HEK293 (cell line): ENCODE results near the gene CRABP2.

Source experiments
- FEZF1 ChIP-seq: fragments of 450-650 bp; formaldehyde crosslinking; IDR thresholded peaks from 2 replicates; pipeline ENCODE4 v1.5.1; 2016; ENCODE audit warnings: missing biosample characterization, missing genetic modification characterization
- HOXD13 ChIP-seq: sonication (generic); formaldehyde crosslinking; IDR thresholded peaks from 2 replicates; pipeline ENCODE4 v1.8.0; 2022; ENCODE audit warnings: missing genetic modification reagents, borderline replicate concordance
- KLF10 ChIP-seq: fragments of 450-650 bp; IDR thresholded peaks from 2 replicates; pipeline ENCODE4 v1.5.1; 2018; ENCODE audit warnings: missing biosample characterization, mild to moderate bottlenecking, missing genetic modification characterization
- KLF7 ChIP-seq: fragments of 450-650 bp; formaldehyde crosslinking; IDR thresholded peaks from 2 replicates; pipeline ENCODE4 v1.5.1; 2016; ENCODE audit warnings: missing biosample characterization, missing genetic modification characterization, borderline replicate concordance
- SCRT2 ChIP-seq: fragments of 450-650 bp; formaldehyde crosslinking; IDR thresholded peaks from 2 replicates; pipeline ENCODE4 v1.5.1; 2016; ENCODE audit warnings: missing biosample characterization, missing genetic modification characterization
- SETDB1 ChIP-seq: IDR thresholded peaks from one replicate; pipeline ENCODE4 v1.6.1; 2017; ENCODE audit warnings: mild to moderate bottlenecking, low read length, moderate library complexity, mixed read lengths; ENCODE audit not compliant: insufficient read length
- TCF7L2 ChIP-seq: IDR thresholded peaks from 2 replicates; pipeline ENCODE4 v1.6.1; 2011; ENCODE audit warnings: low read depth, mild to moderate bottlenecking, inconsistent platforms, low read length, moderate library complexity, borderline replicate concordance
- ZBTB7A ChIP-seq: fragments of 450-650 bp; formaldehyde crosslinking; IDR thresholded peaks from 2 replicates; pipeline ENCODE4 v1.5.1; 2016; ENCODE audit warnings: low read depth, missing biosample characterization, missing genetic modification characterization
- ZFP41 ChIP-seq: fragments of 450-650 bp; formaldehyde crosslinking; IDR thresholded peaks from 2 replicates; pipeline ENCODE4 v1.5.1; 2016; ENCODE audit warnings: missing biosample characterization, missing genetic modification characterization, borderline replicate concordance
- ZIC2 ChIP-seq: fragments of 450-650 bp; formaldehyde crosslinking; IDR thresholded peaks from 2 replicates; pipeline ENCODE4 v1.5.1; 2016; ENCODE audit warnings: missing biosample characterization, missing genetic modification characterization
- ZNF121 ChIP-seq: fragments of 450-650 bp; formaldehyde crosslinking; IDR thresholded peaks from 2 replicates; pipeline ENCODE4 v1.5.1; 2016; ENCODE audit warnings: missing biosample characterization, missing genetic modification characterization
- ZNF16 ChIP-seq: fragments of 450-650 bp; formaldehyde crosslinking; IDR thresholded peaks from 2 replicates; pipeline ENCODE4 v1.5.1; 2016; ENCODE audit warnings: low read depth, missing biosample characterization, missing genetic modification characterization
- ZNF174 ChIP-seq: fragments of 450-650 bp; formaldehyde crosslinking; IDR thresholded peaks from 2 replicates; pipeline ENCODE4 v1.5.0; 2017; ENCODE audit warnings: missing biosample characterization, mild to moderate bottlenecking, missing genetic modification characterization
- ZNF184 ChIP-seq: fragments of 450-650 bp; IDR thresholded peaks from 2 replicates; pipeline ENCODE4 v1.5.1; 2018; ENCODE audit warnings: missing biosample characterization, mild to moderate bottlenecking, missing genetic modification characterization
- ZNF221 ChIP-seq: fragments of 450-650 bp; formaldehyde crosslinking; IDR thresholded peaks from 2 replicates; pipeline ENCODE4 v1.5.1; 2017; ENCODE audit warnings: missing biosample characterization, missing genetic modification characterization, borderline replicate concordance
- ZNF404 ChIP-seq: fragments of 450-650 bp; formaldehyde crosslinking; IDR thresholded peaks from 2 replicates; pipeline ENCODE4 v1.5.1; 2017; ENCODE audit warnings: missing biosample characterization, missing genetic modification characterization
- ZNF501 ChIP-seq: fragments of 450-650 bp; formaldehyde crosslinking; IDR thresholded peaks from 2 replicates; pipeline ENCODE4 v1.5.1; 2016; ENCODE audit warnings: missing biosample characterization, missing genetic modification characterization
- ZNF555 ChIP-seq: fragments of 450-650 bp; formaldehyde crosslinking; conservative IDR thresholded peaks from 2 replicates; pipeline ENCODE4 v1.5.1; 2017; ENCODE audit warnings: missing biosample characterization, mild to moderate bottlenecking, missing genetic modification characterization, inconsistent platforms
- ZNF610 ChIP-seq: fragments of 450-650 bp; formaldehyde crosslinking; IDR thresholded peaks from 2 replicates; pipeline ENCODE4 v1.5.1; 2016; ENCODE audit warnings: missing biosample characterization, missing genetic modification characterization, borderline replicate concordance
- ZNF626 ChIP-seq: fragments of 450-650 bp; sonication (Bioruptor Pico); formaldehyde crosslinking; IDR thresholded peaks from 2 replicates; pipeline ENCODE4 v1.5.1; 2018; ENCODE audit warnings: missing biosample characterization, missing genetic modification characterization, inconsistent platforms
- ZNF658 ChIP-seq: fragments of 450-650 bp; formaldehyde crosslinking; IDR thresholded peaks from 2 replicates; pipeline ENCODE4; 2016; ENCODE audit warnings: missing biosample characterization, missing genetic modification characterization
- ZNF670 ChIP-seq: fragments of 450-650 bp; formaldehyde crosslinking; IDR thresholded peaks from 2 replicates; pipeline ENCODE4 v1.5.1; 2016; ENCODE audit warnings: missing biosample characterization, missing genetic modification characterization, low read depth
- ZNF837 ChIP-seq: fragments of 450-650 bp; formaldehyde crosslinking; IDR thresholded peaks from 2 replicates; pipeline ENCODE4 v1.5.1; 2016; ENCODE audit warnings: missing biosample characterization, missing genetic modification characterization
- ZNF843 ChIP-seq: fragments of 450-650 bp; formaldehyde crosslinking; IDR thresholded peaks from 2 replicates; pipeline ENCODE4 v1.5.1; 2016; ENCODE audit warnings: missing biosample characterization, missing genetic modification characterization
- ZSCAN16 ChIP-seq: fragments of 450-650 bp; formaldehyde crosslinking; IDR thresholded peaks from 2 replicates; pipeline ENCODE4 v1.5.1; 2016; ENCODE audit warnings: missing biosample characterization, missing genetic modification characterization
- TF ChIP-seq, protein P1 (sequence below): fragments of 450-650 bp; formaldehyde crosslinking; IDR thresholded peaks from 2 replicates; pipeline ENCODE4 v1.5.1; 2016; ENCODE audit warnings: missing biosample characterization, missing genetic modification characterization
- TF ChIP-seq, protein P2 (sequence below): fragments of 450-650 bp; formaldehyde crosslinking; IDR thresholded peaks from 2 replicates; pipeline ENCODE4 v1.5.1; 2016; ENCODE audit warnings: missing biosample characterization, missing genetic modification characterization
- TF ChIP-seq, protein P3 (sequence below): fragments of 450-650 bp; formaldehyde crosslinking; IDR thresholded peaks from 2 replicates; pipeline ENCODE4 v1.5.1; 2017; ENCODE audit warnings: missing biosample characterization, missing genetic modification characterization
- TF ChIP-seq, protein P4 (sequence below): fragments of 450-650 bp; formaldehyde crosslinking; conservative IDR thresholded peaks from 2 replicates; pipeline ENCODE4 v1.5.1; 2016; ENCODE audit warnings: low read depth, missing biosample characterization, missing genetic modification characterization
- TF ChIP-seq, protein P5 (sequence below): fragments of 450-650 bp; formaldehyde crosslinking; IDR thresholded peaks from 2 replicates; pipeline ENCODE4 v1.5.1; 2017; ENCODE audit warnings: missing biosample characterization, mild to moderate bottlenecking, missing genetic modification characterization, moderate library complexity

Gene CRABP2

DNA sequence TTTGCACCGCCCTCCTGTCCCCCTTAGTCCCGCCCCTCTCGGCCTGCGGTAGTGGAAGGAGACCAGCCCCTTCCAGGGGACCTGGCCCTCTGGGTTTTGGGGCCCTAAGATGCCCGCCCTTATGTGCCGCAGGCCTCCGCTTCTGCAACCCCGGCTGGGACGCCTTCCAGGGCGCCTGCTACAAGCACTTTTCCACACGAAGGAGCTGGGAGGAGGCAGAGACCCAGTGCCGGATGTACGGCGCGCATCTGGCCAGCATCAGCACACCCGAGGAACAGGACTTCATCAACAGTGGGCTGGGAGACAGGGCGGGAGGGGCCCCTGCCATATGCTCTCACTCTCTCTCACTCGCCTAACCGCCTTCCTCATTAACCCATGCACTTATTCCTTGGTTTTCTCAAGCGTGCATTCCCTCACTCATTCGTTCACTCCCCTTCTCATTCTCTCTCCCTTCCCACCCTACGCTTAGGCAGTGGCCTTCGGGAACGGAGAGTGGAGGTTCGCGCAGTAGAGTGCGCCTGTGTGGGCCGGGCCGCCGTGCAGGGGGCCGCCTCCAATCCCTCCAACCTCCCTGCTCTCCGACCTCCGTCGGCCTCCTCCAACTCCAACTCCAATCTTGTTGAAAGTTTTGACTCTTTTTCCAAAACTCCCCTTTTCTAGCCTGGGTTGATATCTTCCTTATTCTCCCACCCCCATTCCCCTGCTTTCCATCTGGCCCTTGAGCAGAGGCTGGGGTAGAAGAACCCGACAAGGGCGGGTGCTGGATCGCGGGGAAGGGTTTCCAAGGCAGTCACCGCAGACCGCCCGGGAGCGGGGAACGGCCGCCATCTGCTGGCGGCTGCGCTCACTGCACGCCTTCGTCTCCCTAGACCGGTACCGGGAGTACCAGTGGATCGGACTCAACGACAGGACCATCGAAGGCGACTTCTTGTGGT lies 48.3 kb downstream of the CRABP2 start (continued):
- TF ChIP-seq ZNF626 (tag by site-specific recombination) (no peak), SCRT2 (tag by site-specific recombination) (no peak), ZNF184 (no peak), ZNF610 (tag by site-specific recombination) (no peak), ZNF837 (tag by site-specific recombination) (no peak), FEZF1 (tag by site-specific recombination) (no peak), ZNF174 (tag by site-specific recombination) (no peak), HOXD13 (CRISPR knock-in tag) (no peak), ZNF121 (tag by site-specific recombination) (no peak), ZFP41 (tag by site-specific recombination) (no peak), ZBTB7A (tag by site-specific recombination) (no peak), ZNF843 (tag by site-specific recombination) (no peak), KLF7 (no peak), ZNF658 (no peak), ZSCAN16 (tag by site-specific recombination) (no peak), ZNF501 (no peak), ZIC2 (tag by site-specific recombination) (no peak), TCF7L2 (no peak), ZNF555 (tag by site-specific recombination) (no peak), KLF10 (tag by site-specific recombination) (no peak), SETDB1 (no peak), ZNF16 (tag by site-specific recombination) (no peak), ZNF404 (no peak), ZNF221 (no peak), ZNF670 (tag by site-specific recombination) (no peak)
- TF ChIP-seq, protein P1, sequence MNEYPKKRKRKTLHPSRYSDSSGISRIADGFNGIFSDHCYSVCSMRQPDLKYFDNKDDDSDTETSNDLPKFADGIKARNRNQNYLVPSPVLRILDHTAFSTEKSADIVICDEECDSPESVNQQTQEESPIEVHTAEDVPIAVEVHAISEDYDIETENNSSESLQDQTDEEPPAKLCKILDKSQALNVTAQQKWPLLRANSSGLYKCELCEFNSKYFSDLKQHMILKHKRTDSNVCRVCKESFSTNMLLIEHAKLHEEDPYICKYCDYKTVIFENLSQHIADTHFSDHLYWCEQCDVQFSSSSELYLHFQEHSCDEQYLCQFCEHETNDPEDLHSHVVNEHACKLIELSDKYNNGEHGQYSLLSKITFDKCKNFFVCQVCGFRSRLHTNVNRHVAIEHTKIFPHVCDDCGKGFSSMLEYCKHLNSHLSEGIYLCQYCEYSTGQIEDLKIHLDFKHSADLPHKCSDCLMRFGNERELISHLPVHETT = 0 out of 2 replicates have a peak, but pooled peaks have one; percentile 25
- TF ChIP-seq, protein P2, sequence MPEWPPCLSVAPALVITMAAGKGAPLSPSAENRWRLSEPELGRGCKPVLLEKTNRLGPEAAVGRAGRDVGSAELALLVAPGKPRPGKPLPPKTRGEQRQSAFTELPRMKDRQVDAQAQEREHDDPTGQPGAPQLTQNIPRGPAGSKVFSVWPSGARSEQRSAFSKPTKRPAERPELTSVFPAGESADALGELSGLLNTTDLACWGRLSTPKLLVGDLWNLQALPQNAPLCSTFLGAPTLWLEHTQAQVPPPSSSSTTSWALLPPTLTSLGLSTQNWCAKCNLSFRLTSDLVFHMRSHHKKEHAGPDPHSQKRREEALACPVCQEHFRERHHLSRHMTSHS (tag by site-specific recombination) = no peak
- TF ChIP-seq, protein P3, sequence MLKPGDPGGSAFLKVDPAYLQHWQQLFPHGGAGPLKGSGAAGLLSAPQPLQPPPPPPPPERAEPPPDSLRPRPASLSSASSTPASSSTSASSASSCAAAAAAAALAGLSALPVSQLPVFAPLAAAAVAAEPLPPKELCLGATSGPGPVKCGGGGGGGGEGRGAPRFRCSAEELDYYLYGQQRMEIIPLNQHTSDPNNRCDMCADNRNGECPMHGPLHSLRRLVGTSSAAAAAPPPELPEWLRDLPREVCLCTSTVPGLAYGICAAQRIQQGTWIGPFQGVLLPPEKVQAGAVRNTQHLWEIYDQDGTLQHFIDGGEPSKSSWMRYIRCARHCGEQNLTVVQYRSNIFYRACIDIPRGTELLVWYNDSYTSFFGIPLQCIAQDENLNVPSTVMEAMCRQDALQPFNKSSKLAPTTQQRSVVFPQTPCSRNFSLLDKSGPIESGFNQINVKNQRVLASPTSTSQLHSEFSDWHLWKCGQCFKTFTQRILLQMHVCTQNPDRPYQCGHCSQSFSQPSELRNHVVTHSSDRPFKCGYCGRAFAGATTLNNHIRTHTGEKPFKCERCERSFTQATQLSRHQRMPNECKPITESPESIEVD (tag by site-specific recombination) = no peak
- TF ChIP-seq, protein P4, sequence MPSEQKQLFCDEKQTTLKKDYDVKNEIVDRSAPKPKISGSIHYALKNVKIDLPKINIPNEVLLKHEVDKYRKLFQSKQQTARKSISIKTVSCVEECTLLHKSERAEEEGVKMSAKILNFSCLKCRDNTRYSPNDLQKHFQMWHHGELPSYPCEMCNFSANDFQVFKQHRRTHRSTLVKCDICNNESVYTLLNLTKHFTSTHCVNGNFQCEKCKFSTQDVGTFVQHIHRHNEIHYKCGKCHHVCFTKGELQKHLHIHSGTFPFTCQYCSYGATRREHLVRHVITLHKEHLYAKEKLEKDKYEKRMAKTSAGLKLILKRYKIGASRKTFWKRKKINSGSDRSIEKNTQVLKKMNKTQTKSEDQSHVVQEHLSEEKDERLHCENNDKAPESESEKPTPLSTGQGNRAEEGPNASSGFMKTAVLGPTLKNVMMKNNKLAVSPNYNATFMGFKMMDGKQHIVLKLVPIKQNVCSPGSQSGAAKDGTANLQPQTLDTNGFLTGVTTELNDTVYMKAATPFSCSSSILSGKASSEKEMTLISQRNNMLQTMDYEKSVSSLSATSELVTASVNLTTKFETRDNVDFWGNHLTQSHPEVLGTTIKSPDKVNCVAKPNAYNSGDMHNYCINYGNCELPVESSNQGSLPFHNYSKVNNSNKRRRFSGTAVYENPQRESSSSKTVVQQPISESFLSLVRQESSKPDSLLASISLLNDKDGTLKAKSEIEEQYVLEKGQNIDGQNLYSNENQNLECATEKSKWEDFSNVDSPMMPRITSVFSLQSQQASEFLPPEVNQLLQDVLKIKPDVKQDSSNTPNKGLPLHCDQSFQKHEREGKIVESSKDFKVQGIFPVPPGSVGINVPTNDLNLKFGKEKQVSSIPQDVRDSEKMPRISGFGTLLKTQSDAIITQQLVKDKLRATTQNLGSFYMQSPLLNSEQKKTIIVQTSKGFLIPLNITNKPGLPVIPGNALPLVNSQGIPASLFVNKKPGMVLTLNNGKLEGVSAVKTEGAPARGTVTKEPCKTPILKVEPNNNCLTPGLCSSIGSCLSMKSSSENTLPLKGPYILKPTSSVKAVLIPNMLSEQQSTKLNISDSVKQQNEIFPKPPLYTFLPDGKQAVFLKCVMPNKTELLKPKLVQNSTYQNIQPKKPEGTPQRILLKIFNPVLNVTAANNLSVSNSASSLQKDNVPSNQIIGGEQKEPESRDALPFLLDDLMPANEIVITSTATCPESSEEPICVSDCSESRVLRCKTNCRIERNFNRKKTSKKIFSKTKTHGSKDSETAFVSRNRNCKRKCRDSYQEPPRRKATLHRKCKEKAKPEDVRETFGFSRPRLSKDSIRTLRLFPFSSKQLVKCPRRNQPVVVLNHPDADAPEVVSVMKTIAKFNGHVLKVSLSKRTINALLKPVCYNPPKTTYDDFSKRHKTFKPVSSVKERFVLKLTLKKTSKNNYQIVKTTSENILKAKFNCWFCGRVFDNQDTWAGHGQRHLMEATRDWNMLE (tag by site-specific recombination) = no peak
- TF ChIP-seq, protein P5, sequence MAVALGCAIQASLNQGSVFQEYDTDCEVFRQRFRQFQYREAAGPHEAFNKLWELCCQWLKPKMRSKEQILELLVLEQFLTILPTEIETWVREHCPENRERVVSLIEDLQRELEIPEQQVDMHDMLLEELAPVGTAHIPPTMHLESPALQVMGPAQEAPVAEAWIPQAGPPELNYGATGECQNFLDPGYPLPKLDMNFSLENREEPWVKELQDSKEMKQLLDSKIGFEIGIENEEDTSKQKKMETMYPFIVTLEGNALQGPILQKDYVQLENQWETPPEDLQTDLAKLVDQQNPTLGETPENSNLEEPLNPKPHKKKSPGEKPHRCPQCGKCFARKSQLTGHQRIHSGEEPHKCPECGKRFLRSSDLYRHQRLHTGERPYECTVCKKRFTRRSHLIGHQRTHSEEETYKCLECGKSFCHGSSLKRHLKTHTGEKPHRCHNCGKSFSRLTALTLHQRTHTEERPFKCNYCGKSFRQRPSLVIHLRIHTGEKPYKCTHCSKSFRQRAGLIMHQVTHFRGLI = no peak
